Measurements from ENCODE around the gene TNF. TPM values are rescaled to one million over a fixed set of nuclear protein-coding genes. Genes with fewer than 3 reads are reported as not detected.

Gene TNF
- total and polyA plus RNA-seq, 2 of the 13 experiments (the other 11 are each of a cell fraction or from before 2014, with no cell fraction given): not detected

GRCh38 chr6:31547727-31548543 lies 27.4 kb upstream of the TNF start (continued):
- TF ChIP-seq NFATC3 (CRISPR knock-in tag; IDR thresholded peaks at IDR 0.05) (no peak), ZNF260 (CRISPR knock-in tag; IDR thresholded peaks at IDR 0.05; ENCODE audit: borderline replicate concordance, low read depth) (no peak), ZBTB20 (CRISPR knock-in tag; IDR thresholded peaks at IDR 0.05; ENCODE audit: borderline replicate concordance, low read depth) (no peak), ZMAT5 (CRISPR knock-in tag; IDR thresholded peaks at IDR 0.05; ENCODE audit: borderline replicate concordance, low read depth) (no peak), CCDC6 (CRISPR knock-in tag; IDR thresholded peaks at IDR 0.05) (no peak), ZNF292 (CRISPR knock-in tag; IDR thresholded peaks at IDR 0.05; ENCODE audit: borderline replicate concordance, low read depth) (no peak), PITX1 (CRISPR knock-in tag; IDR thresholded peaks at IDR 0.05) (no peak), NONO (IDR thresholded peaks at IDR 0.05) (no peak), NONO (CRISPR knock-in tag; conservative IDR thresholded peaks at IDR 0.05) (0 out of 2 replicates have a peak, but pooled peaks have one; percentile 6), USF2 (IDR thresholded peaks at IDR 0.05; ENCODE audit: low read depth, low read length) (no peak), USF2 (CRISPR knock-in tag; IDR thresholded peaks at IDR 0.05; ENCODE audit: borderline replicate concordance) (no peak), ZNF878 (CRISPR knock-in tag; IDR thresholded peaks at IDR 0.05) (no peak), ZBTB42 (CRISPR knock-in tag; IDR thresholded peaks at IDR 0.05) (no peak), ZNF644 (CRISPR knock-in tag; IDR thresholded peaks at IDR 0.05; ENCODE audit: low read depth) (no peak), YY1 (IDR thresholded peaks at IDR 0.05; ENCODE audit: insufficient read depth, insufficient replicate concordance, low read depth, low read length) (no peak), KAT7 (CRISPR knock-in tag; IDR thresholded peaks at IDR 0.05; ENCODE audit: borderline replicate concordance) (no peak), MIXL1 (CRISPR knock-in tag; IDR thresholded peaks at IDR 0.05) (no peak), AGO2 (optimal IDR thresholded peaks at IDR 0.05; ENCODE audit: low read depth, low read length) (peak; percentile 70), ZNF747 (CRISPR knock-in tag; IDR thresholded peaks at IDR 0.05; ENCODE audit: borderline replicate concordance) (peak; percentile 10; the same call in 1 of the 2 replicates), ZNF230 (CRISPR knock-in tag; IDR thresholded peaks at IDR 0.05) (no peak), ZNF7 (CRISPR knock-in tag; IDR thresholded peaks at IDR 0.05) (no peak), YEATS2 (CRISPR knock-in tag; IDR thresholded peaks at IDR 0.05; ENCODE audit: borderline replicate concordance) (peak; percentile 75; the same call in 1 of the 2 replicates), SIX4 (CRISPR knock-in tag; IDR thresholded peaks at IDR 0.05) (no peak), CBX2 (IDR thresholded peaks at IDR 0.05; ENCODE audit: low read depth, low read length) (no peak), CBX2 (CRISPR knock-in tag; IDR thresholded peaks at IDR 0.05; ENCODE audit: low read depth) (no peak), ZNF839 (CRISPR knock-in tag; IDR thresholded peaks at IDR 0.05; ENCODE audit: borderline replicate concordance) (peak; percentile 62; the same call in 1 of the 2 replicates), NCOA5 (CRISPR knock-in tag; IDR thresholded peaks at IDR 0.05) (no peak), MXI1 (IDR thresholded peaks at IDR 0.05; ENCODE audit: borderline replicate concordance, low read depth, low read length) (no peak)
- TF ChIP-seq, protein P1, sequence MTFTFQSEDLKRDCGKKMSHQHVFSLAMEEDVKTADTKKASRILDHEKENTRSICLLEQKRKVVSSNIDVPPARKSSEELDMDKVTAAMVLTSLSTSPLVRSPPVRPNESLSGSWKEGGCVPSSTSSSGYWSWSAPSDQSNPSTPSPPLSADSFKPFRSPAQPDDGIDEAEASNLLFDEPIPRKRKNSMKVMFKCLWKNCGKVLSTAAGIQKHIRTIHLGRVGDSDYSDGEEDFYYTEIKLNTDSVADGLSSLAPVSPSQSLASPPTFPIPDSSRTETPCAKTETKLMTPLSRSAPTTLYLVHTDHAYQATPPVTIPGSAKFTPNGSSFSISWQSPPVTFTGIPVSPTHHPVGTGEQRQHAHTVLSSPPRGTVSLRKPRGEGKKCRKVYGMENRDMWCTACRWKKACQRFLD (CRISPR knock-in tag; IDR thresholded peaks at IDR 0.05; ENCODE audit: borderline replicate concordance): no peak
